Measurements from ENCODE around the gene DEDD. TPM values are rescaled to one million over a fixed set of nuclear protein-coding genes. Genes with fewer than 3 reads are reported as not detected.

DEDD gene
- total and polyA plus RNA-seq, 2 of the 13 experiments (the other 11 are each of a cell fraction or from before 2014, with no cell fraction given) = 12.6 to 27.8 TPM

DNA sequence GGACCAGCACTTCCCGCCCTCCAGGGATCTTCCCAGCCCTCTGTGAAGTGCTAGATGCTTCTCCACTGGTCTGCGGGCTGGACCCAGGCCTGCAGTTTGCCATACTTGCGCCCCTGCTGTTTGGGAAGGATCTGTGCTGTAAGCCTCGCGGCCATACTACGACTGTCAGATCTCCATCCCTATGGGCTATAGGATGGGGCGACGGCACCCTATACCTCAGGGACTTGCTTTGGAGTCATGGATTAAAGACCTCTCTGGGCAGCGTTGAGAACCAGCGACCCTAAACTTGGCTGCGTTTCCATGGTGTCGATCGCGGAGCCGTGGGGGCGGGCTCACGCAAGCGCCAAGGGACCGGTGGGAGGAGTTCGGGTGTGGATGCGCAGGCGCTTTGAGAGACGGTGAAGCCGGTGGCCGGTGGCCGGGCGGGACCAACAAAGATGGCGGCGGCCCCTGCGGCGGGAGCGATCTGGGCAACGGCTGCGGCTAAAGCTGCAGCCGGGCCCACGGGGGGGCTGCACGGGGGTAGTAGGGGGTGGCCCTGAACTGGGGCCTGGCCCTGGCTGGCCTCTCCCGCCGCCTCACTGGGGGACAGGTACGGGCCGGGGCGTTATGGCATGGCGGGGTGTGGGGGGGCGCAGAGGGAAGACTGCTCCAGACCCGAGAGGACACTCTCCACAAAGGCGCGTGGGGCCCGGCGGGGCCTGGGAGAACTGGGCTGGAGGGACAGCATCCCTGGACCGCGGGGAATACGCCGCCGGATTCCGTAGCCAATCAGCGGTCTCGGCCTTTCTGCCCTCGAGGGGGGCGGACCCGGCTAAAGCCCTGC is 26.8 kb upstream of the DEDD start, which contains the start of gene USP21 (continued):
- TF ChIP-seq, protein P1, sequence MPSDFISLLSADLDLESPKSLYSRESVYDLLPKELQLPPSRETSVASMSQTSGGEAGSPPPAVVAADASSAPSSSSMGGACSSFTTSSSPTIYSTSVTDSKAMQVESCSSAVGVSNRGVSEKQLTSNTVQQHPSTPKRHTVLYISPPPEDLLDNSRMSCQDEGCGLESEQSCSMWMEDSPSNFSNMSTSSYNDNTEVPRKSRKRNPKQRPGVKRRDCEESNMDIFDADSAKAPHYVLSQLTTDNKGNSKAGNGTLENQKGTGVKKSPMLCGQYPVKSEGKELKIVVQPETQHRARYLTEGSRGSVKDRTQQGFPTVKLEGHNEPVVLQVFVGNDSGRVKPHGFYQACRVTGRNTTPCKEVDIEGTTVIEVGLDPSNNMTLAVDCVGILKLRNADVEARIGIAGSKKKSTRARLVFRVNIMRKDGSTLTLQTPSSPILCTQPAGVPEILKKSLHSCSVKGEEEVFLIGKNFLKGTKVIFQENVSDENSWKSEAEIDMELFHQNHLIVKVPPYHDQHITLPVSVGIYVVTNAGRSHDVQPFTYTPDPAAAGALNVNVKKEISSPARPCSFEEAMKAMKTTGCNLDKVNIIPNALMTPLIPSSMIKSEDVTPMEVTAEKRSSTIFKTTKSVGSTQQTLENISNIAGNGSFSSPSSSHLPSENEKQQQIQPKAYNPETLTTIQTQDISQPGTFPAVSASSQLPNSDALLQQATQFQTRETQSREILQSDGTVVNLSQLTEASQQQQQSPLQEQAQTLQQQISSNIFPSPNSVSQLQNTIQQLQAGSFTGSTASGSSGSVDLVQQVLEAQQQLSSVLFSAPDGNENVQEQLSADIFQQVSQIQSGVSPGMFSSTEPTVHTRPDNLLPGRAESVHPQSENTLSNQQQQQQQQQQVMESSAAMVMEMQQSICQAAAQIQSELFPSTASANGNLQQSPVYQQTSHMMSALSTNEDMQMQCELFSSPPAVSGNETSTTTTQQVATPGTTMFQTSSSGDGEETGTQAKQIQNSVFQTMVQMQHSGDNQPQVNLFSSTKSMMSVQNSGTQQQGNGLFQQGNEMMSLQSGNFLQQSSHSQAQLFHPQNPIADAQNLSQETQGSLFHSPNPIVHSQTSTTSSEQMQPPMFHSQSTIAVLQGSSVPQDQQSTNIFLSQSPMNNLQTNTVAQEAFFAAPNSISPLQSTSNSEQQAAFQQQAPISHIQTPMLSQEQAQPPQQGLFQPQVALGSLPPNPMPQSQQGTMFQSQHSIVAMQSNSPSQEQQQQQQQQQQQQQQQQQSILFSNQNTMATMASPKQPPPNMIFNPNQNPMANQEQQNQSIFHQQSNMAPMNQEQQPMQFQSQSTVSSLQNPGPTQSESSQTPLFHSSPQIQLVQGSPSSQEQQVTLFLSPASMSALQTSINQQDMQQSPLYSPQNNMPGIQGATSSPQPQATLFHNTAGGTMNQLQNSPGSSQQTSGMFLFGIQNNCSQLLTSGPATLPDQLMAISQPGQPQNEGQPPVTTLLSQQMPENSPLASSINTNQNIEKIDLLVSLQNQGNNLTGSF (CRISPR knock-in tag; IDR thresholded peaks at IDR 0.05) = no peak
- peak; percentile 68 for TF ChIP-seq HCFC1 (IDR thresholded peaks at IDR 0.05; ENCODE audit: low read depth, low read length)
- no peak for TF ChIP-seq ZNF205 (CRISPR knock-in tag; IDR thresholded peaks at IDR 0.05)
- TF ChIP-seq HDAC2 (CRISPR knock-in tag; IDR thresholded peaks at IDR 0.05) = 0 out of 2 replicates have a peak, but pooled peaks have one; percentile 11
- no peak for TF ChIP-seq ZNF326 (CRISPR knock-in tag; IDR thresholded peaks at IDR 0.05; ENCODE audit: borderline replicate concordance)
- no peak for TF ChIP-seq TOPORS (CRISPR knock-in tag; IDR thresholded peaks at IDR 0.05)
- TF ChIP-seq, protein P2, sequence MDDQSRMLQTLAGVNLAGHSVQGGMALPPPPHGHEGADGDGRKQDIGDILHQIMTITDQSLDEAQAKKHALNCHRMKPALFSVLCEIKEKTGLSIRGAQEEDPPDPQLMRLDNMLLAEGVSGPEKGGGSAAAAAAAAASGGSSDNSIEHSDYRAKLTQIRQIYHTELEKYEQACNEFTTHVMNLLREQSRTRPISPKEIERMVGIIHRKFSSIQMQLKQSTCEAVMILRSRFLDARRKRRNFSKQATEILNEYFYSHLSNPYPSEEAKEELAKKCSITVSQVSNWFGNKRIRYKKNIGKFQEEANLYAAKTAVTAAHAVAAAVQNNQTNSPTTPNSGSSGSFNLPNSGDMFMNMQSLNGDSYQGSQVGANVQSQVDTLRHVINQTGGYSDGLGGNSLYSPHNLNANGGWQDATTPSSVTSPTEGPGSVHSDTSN (CRISPR knock-in tag; IDR thresholded peaks at IDR 0.05; ENCODE audit: borderline replicate concordance) = no peak
- TF ChIP-seq, protein P3, sequence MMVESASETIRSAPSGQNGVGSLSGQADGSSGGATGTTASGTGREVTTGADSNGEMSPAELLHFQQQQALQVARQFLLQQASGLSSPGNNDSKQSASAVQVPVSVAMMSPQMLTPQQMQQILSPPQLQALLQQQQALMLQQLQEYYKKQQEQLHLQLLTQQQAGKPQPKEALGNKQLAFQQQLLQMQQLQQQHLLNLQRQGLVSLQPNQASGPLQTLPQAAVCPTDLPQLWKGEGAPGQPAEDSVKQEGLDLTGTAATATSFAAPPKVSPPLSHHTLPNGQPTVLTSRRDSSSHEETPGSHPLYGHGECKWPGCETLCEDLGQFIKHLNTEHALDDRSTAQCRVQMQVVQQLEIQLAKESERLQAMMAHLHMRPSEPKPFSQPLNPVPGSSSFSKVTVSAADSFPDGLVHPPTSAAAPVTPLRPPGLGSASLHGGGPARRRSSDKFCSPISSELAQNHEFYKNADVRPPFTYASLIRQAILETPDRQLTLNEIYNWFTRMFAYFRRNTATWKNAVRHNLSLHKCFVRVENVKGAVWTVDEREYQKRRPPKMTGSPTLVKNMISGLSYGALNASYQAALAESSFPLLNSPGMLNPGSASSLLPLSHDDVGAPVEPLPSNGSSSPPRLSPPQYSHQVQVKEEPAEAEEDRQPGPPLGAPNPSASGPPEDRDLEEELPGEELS (CRISPR knock-in tag; IDR thresholded peaks at IDR 0.05) = no peak
- peak; percentile 59 for TF ChIP-seq HDAC1 (CRISPR knock-in tag; IDR thresholded peaks at IDR 0.05)
- TF ChIP-seq, protein P4, sequence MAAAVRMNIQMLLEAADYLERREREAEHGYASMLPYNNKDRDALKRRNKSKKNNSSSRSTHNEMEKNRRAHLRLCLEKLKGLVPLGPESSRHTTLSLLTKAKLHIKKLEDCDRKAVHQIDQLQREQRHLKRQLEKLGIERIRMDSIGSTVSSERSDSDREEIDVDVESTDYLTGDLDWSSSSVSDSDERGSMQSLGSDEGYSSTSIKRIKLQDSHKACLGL (CRISPR knock-in tag; IDR thresholded peaks at IDR 0.05) = peak; percentile 54
- TF ChIP-seq, protein P5, sequence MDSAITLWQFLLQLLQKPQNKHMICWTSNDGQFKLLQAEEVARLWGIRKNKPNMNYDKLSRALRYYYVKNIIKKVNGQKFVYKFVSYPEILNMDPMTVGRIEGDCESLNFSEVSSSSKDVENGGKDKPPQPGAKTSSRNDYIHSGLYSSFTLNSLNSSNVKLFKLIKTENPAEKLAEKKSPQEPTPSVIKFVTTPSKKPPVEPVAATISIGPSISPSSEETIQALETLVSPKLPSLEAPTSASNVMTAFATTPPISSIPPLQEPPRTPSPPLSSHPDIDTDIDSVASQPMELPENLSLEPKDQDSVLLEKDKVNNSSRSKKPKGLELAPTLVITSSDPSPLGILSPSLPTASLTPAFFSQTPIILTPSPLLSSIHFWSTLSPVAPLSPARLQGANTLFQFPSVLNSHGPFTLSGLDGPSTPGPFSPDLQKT (CRISPR knock-in tag; IDR thresholded peaks at IDR 0.05; ENCODE audit: borderline replicate concordance) = no peak
- TF ChIP-seq ZNF354B (CRISPR knock-in tag; IDR thresholded peaks at IDR 0.05) = no peak
- TF ChIP-seq, protein P6, sequence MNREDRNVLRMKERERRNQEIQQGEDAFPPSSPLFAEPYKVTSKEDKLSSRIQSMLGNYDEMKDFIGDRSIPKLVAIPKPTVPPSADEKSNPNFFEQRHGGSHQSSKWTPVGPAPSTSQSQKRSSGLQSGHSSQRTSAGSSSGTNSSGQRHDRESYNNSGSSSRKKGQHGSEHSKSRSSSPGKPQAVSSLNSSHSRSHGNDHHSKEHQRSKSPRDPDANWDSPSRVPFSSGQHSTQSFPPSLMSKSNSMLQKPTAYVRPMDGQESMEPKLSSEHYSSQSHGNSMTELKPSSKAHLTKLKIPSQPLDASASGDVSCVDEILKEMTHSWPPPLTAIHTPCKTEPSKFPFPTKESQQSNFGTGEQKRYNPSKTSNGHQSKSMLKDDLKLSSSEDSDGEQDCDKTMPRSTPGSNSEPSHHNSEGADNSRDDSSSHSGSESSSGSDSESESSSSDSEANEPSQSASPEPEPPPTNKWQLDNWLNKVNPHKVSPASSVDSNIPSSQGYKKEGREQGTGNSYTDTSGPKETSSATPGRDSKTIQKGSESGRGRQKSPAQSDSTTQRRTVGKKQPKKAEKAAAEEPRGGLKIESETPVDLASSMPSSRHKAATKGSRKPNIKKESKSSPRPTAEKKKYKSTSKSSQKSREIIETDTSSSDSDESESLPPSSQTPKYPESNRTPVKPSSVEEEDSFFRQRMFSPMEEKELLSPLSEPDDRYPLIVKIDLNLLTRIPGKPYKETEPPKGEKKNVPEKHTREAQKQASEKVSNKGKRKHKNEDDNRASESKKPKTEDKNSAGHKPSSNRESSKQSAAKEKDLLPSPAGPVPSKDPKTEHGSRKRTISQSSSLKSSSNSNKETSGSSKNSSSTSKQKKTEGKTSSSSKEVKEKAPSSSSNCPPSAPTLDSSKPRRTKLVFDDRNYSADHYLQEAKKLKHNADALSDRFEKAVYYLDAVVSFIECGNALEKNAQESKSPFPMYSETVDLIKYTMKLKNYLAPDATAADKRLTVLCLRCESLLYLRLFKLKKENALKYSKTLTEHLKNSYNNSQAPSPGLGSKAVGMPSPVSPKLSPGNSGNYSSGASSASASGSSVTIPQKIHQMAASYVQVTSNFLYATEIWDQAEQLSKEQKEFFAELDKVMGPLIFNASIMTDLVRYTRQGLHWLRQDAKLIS (CRISPR knock-in tag; IDR thresholded peaks at IDR 0.05) = no peak
- TF ChIP-seq GABPB1 (CRISPR knock-in tag; IDR thresholded peaks at IDR 0.05) = peak; percentile 86

All from HepG2 (cell line).